ENCODE measurements around the gene SLC16A14.

GRCh38 chr2:230077851-230078547 lies 9.3 kb upstream of the SLC16A14 start:
- TF ChIP-seq CTCF (IDR thresholded peaks at IDR 0.05; ENCODE audit: poor library complexity, severe bottlenecking) (no peak), SMC3 (conservative IDR thresholded peaks at IDR 0.05; ENCODE audit: poor library complexity) (no peak), EZH2 (IDR thresholded peaks at IDR 0.05; ENCODE audit: borderline replicate concordance, insufficient read depth, low read length, poor library complexity, severe bottlenecking) (no peak), TAF1 (IDR thresholded peaks at IDR 0.05; ENCODE audit: low read depth) (no peak), REST (IDR thresholded peaks at IDR 0.05; ENCODE audit: borderline replicate concordance) (no peak)
